NCI-H1048 (cell line): ENCODE data around the gene IL9R.
"Not testable (repeated sequence)": the region's sequence is repeated elsewhere in the genome, so short reads cannot be mapped to it uniquely, and the experiment has no call there.

Experiments
- DNase-seq: peaks from one replicate; lab custom pipeline; 2025; lab: John Stamatoyannopoulos, UW

IL9R gene

GRCh38 chrX:155998761-155999510 is 1.4 kb downstream of the IL9R start:
- DNase-seq, result no peak

GRCh38 chrX:155999751-156000150 is 2.3 kb downstream of the IL9R start:
- not testable (repeated sequence) for DNase-seq

GRCh38 chrX:156000361-156000926 is 2.9 kb downstream of the IL9R start:
- DNase-seq, result no peak

- DNase-seq, result no peak
Observed at GRCh38 chrX:156001001-156001666, 3.6 kb downstream of the IL9R start.

GRCh38 chrX:156001667-156002021 is 4.1 kb downstream of the IL9R start:
- DNase-seq, result no peak

- no peak for DNase-seq
Observed at GRCh38 chrX:156002507-156002906, 5.0 kb downstream of the IL9R start.

GRCh38 chrX:156003486-156004185 is 6.1 kb downstream of the IL9R start:
- DNase-seq, result no peak

GRCh38 chrX:156004256-156004655 is 6.8 kb downstream of the IL9R start:
- no peak for DNase-seq

GRCh38 chrX:156004740-156005139 is 7.2 kb downstream of the IL9R start:
- no peak for DNase-seq

- no peak for DNase-seq
Observed at GRCh38 chrX:156005144-156005543, 7.6 kb downstream of the IL9R start.

GRCh38 chrX:156006468-156006867 is 9.0 kb downstream of the IL9R start:
- DNase-seq, result not testable (repeated sequence)

GRCh38 chrX:156008379-156008778 is 10.9 kb downstream of the IL9R start:
- not testable (repeated sequence) for DNase-seq

- no peak for DNase-seq
Observed at GRCh38 chrX:156008915-156009314, 11.4 kb downstream of the IL9R start.

GRCh38 chrX:156009691-156010090 is 12.2 kb downstream of the IL9R start:
- not testable (repeated sequence) for DNase-seq

GRCh38 chrX:156013286-156013953 is 15.9 kb downstream of the IL9R start:
- not testable (repeated sequence) for DNase-seq

- not testable (repeated sequence) for DNase-seq
Observed at GRCh38 chrX:156019846-156020245, 22.4 kb downstream of the IL9R start.

- not testable (repeated sequence) for DNase-seq
Observed at GRCh38 chrX:156023002-156023401, 25.5 kb downstream of the IL9R start.

GRCh38 chrX:156024949-156025492 is 27.5 kb downstream of the IL9R start:
- DNase-seq, result not testable (repeated sequence)

GRCh38 chrX:156028653-156029237 is 31.2 kb downstream of the IL9R start:
- DNase-seq, result not testable (repeated sequence)

GRCh38 chrX:156029296-156029695 is 31.8 kb downstream of the IL9R start:
- not testable (repeated sequence) for DNase-seq

GRCh38 chrX:156029707-156030442 is 32.4 kb downstream of the IL9R start:
- not testable (repeated sequence) for DNase-seq
